ENCODE results near the gene DACH1.

DACH1 gene

DNA sequence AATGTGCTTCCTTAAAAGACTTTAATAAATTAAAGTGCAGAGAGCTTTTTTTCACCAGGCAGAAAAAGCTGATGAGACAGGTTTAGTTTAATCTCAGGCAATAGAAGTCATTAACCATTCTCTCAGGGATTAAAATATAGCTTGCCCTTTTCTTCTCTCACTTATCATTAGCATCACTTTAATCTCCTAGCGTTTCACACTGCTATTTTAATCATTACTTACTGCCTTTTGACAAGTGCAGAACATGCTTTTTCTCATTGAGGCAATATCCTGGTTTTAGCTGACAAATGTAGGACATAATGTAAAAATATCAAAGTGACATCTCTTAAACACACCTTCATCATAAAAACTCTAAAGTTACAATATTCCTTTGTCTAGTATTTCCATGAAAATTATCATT is 94.6 kb downstream of the DACH1 start:
- DNase-seq, result no peak

GRCh38 chr13:71771144-71771543 is 95.9 kb downstream of the DACH1 start:
- DNase-seq, result no peak

- DNase-seq, result no peak
Observed at GRCh38 chr13:71770710-71771109, 96.3 kb downstream of the DACH1 start.

- no peak for DNase-seq
Observed at GRCh38 chr13:71768881-71769280, 98.1 kb downstream of the DACH1 start.

DNA sequence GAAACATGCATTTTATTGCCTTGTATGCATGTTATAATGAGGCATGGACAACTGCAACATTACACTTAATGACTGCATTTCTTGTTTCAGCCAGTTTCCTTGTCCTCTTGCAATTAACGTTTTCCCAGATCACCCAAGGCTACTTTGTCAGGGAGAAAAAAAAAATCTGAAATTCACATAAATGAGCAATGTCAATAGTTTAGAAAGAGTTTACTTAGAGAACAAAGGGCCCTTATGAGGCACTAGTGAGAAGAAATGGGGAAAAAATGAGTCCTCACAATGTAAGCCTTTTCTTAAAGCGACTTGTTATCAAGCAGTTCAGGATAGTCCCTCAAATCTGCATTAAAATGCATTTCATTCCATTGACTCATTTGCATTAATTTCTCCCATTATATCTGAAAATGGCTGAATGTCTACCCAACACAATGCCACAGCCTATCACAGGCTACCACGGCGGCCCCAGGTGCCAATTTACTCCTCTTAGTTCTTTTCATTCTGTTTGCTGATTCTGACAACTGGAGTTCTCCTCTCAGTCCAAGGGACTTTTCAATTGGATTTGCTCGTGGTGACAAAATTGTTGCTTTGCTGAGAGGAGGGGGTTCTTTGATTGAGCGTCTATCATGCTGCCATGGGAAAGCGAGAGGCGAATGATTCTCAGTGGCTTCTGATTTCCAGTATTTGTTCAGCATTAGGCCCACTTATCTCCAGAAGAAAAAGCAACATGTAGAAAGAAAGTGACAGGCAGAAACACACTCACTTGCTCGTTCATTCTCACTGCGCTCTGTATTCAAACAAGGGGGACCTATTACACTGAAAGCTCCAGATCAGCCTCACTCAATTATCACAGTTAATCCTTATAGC is 107.1 kb downstream of the DACH1 start:
- no peak for DNase-seq

GRCh38 chr13:71758828-71759227 is 108.2 kb downstream of the DACH1 start:
- no peak for DNase-seq

GRCh38 chr13:71754407-71754974 is 112.5 kb downstream of the DACH1 start:
- no peak for DNase-seq

DNA sequence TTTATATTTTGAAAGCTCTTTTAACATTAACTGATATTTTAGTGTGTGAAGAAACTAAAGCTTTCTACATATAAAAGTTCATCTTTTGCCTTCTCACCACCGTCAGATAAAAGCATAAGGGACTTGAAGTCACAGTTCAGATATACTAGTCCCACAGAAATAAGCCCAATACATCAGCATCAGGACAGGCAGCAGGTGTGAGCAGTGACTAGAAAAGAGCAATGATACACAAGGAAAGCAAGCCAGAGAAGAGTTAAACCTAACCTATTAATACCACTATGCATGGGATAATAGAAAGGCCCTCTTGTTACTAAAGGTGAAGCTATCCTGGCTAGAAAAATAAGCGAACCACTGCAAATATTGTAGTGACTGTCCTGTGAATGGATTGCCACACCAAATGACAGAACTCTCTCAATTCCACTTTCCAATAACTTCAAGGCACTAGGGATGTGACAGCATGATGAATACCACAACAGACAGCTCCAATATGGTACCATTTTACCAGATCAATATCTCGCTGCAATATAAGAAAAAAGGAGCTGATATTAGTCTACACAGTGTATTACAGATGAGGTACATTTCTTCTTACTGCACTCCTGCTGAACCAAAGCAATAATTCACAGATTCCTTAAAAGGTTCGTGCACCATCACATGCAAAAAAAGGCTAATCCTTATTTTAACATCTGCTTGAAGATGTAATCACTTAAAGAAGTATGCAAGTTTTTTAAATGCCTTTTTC is 114.1 kb downstream of the DACH1 start:
- no peak for DNase-seq

DNA sequence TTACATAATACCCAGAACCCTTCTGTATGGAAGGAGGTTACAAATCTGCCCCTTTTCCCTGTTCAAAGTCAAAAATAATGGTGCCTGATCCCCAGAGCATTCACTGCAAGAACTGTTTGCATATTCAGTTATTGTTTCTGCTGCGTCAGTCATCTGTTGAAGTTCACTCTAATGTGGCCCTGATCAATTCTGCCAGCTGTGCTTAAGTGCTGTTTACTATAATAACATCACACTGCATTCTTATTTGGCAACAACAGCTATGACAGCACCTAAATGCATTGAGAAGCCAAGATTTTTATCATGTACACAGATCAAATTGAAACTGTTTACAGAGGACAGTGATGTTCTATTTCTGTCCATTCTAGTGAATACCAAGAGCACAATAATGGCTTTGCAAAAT is 115.9 kb downstream of the DACH1 start:
- DNase-seq, result no peak

- DNase-seq, result no peak
Observed at GRCh38 chr13:71730267-71730666, 136.7 kb downstream of the DACH1 start.

- DNase-seq, result no peak
Observed at GRCh38 chr13:71729441-71729840, 137.6 kb downstream of the DACH1 start.

- no peak for DNase-seq
Observed at GRCh38 chr13:71727662-71728061, 139.3 kb downstream of the DACH1 start.

GRCh38 chr13:71727042-71727441 is 140.0 kb downstream of the DACH1 start:
- no peak for DNase-seq

- DNase-seq, result no peak
Observed at GRCh38 chr13:71722206-71722605, 144.8 kb downstream of the DACH1 start.

DNA sequence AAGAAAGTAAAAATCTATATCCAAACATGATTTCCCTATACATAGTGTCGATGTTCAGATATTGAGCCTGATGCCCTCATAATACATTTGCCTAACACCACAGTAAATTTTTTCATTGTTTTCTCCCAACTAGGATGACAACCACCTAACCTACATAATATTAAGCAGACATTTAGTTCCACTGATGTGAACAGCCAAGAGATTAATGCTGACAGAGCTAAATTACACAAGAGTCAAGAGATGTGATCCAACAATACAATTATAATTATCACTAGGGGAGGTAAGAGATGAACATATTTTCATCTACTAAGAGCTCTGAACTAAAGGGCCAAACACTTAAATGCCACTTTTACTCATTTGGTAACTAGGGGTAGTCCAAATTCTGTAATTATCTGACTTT is 145.9 kb downstream of the DACH1 start:
- no peak for DNase-seq

GRCh38 chr13:71718931-71719330 is 148.1 kb downstream of the DACH1 start:
- DNase-seq, result no peak

DNA sequence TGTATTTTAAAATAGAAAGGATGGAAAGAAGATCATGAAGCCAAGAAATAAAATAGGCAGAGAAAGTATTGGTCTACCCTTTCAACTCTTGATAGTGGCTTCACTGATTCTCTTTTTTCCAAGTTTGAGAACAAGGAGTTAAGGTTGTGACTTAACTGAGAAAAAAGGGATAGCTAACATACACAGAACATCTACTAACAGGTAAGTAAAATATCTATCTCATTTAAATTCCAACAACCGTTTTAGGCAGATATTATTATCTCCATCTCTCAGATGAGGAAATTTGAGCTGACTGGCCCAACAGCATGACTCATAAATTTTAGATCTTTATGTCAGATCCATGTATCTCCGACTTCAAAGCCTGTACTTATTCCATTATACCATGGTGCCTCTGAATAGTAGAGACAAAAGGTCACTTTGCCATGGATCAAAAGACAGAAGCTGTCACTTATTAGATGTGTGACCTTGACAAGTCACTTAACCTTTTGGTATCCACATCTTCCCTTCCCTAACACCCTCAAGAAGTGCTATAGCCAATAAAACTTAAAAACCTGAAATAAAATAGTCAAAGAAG is 152.1 kb downstream of the DACH1 start:
- DNase-seq, result no peak

GRCh38 chr13:71712988-71713653 is 153.9 kb downstream of the DACH1 start:
- no peak for DNase-seq

DNA sequence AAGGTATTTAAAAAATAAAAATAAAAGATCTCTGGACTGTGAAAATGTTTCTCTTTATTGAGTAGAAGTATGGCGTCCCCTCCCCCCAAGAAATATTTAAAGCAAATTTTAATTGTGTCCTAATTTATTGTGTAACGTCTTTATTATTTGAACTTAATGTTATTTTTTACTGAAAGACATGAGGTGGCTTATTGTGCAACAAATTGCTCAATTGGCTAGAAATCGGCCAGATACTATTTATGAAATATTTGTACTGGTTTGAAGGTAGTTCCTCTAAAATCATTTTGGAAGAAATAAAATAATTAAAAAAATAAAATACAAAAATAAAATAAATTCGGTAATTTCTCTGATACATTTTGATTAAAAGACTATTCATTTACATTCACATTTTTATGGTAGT is 162.3 kb downstream of the DACH1 start:
- no peak for DNase-seq

GRCh38 chr13:71703138-71703537 is 163.9 kb downstream of the DACH1 start:
- no peak for DNase-seq

GRCh38 chr13:71702253-71702652 is 164.8 kb downstream of the DACH1 start:
- no peak for DNase-seq

DNA sequence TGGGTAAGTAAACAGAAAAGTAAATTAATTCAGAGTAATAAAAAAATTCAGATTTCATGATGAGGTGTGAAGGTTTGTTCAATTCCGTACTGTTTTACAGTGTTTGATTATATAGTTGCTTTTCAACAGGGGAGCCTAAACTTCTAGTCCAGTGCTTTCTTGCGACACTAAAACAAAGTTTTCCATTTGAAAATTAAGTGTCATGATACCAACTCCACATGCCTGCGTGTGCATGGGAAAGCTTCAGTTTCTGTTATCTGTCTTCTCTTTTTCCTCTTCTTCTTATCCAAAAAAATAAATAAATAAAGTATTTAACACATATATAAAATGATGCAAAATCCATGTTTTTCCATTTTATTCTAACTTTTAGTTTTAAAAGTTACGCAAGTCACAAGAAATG is 165.3 kb downstream of the DACH1 start:
- no peak for DNase-seq

DNA sequence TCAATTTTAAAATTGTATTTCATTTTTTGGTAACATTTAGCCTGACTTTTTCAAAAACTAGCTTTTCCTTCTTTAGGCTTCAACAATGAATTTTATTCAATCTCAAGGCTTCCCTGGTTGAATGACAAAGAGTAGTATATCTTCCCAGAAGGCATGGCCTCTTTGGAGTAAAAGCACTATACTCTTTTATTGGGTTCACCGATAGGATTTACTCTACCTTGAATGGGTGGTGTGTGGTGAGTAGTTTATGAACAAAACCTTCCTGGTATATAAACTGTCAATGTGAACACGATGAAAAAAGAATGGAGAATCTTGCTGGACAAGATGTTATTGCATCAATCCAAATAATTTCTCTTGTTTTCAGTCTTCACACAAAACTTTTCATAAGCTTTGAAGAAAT is 167.7 kb downstream of the DACH1 start:
- no peak for DNase-seq
